Epithelial cell of proximal tubule (primary cell): ENCODE data around the gene TMEM266. TPM values are rescaled to one million over a fixed set of nuclear protein-coding genes. Genes with fewer than 3 reads are reported as not detected.

Experiments
- DNase-seq: peaks from one replicate; pipeline ENCODE4 v3.0.0-alpha.2; 2011; ENCODE audit warnings: low read depth
- H3K4me3 ChIP-seq: 2 replicates; pipeline ENCODE4 v1.5.1; 2011; ENCODE audit warnings: low read depth, mild to moderate bottlenecking, low read length
- CTCF ChIP-seq: conservative IDR thresholded peaks from 2 replicates; pipeline ENCODE4 v1.5.1; 2012; ENCODE audit warnings: low read depth, mild to moderate bottlenecking, low read length
- total RNA-seq: library from RNA; depleted of rRNA; stranded (reverse); fragments of >200 nt; gene quantifications from 2 replicates; pipeline ENCODE4 v1.2.3, GENCODE V29; 2015

TMEM266 gene
- total RNA-seq, 1 donor from 2014 or later: not detected

GRCh38 chr15:76178296-76179000, 118.7 kb downstream of the TMEM266 start:
- TF ChIP-seq CTCF: no peak
- no peak overlapping the region for H3K4me3 ChIP-seq
- no peak for DNase-seq

- H3K4me3 ChIP-seq: no peak overlapping the region
- no peak for DNase-seq
- TF ChIP-seq CTCF: no peak
Observed at GRCh38 chr15:76179023-76179422, 119.2 kb downstream of the TMEM266 start.

GRCh38 chr15:76180321-76180720, 120.5 kb downstream of the TMEM266 start:
- H3K4me3 ChIP-seq: no peak overlapping the region
- TF ChIP-seq CTCF: no peak
- DNase-seq: no peak

DNA sequence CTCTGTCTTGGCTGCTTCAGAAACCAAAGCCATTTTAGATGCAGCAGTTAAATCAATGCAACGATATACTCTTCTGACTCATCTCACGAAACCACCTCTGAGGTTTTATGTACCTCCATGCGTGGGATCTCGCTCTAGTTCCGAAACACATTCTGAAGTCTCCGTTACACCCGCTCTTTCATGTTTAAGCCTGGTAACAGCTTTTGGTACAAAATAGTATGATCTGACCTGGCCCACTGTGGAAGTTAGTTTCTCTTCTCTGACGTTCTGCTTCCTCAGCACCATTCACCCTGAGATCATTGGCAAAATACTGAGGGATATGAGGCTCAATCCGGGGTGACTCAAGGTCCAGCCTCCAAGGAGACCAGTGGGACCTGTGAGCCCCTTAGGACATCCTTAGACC, 121.9 kb downstream of the TMEM266 start:
- DNase-seq: no peak
- no peak for TF ChIP-seq CTCF
- no peak overlapping the region for H3K4me3 ChIP-seq

GRCh38 chr15:76183930-76184649, 124.3 kb downstream of the TMEM266 start:
- no peak overlapping the region for H3K4me3 ChIP-seq
- no peak for TF ChIP-seq CTCF
- DNase-seq: no peak

- no peak overlapping the region for H3K4me3 ChIP-seq
- no peak for DNase-seq
- TF ChIP-seq CTCF: no peak
Observed at GRCh38 chr15:76184650-76185035, 124.9 kb downstream of the TMEM266 start.
